ENCODE measurements around the gene C1QTNF7.

The C1QTNF7 gene

DNA sequence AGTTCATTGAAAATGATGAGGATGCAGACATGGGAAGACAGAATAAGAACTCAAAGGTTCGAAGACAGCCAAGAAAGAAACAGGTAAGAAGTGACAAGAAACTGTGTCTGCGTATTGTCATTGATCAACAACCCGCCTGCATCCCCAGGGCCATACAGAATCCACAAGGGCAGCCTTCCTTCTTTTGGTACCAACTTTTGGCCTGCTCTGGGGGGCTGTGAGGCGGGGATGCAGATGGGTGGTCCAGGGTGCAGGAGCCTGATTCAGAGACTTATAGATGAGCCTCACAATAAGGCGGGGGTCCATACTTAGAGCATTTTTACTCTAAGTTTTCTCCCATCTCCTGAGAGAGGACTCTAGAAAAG, 50.9 kb downstream of the C1QTNF7 start:
- Histone ChIP-seq H3K9me3 (ENCODE audit: low read depth, low read length) (no peaks in the 10 kb centered on the region), H3K27ac (no peak overlapping the region), H3K4me3 (no peak overlapping the region), H3K9ac (ENCODE audit: insufficient read length) (no peak overlapping the region), H3K36me3 (ENCODE audit: insufficient read depth, low read length) (no peaks in the 10 kb centered on the region)
- TF ChIP-seq EZH2 (IDR thresholded peaks at IDR 0.05), result no peak
- no peak for TF ChIP-seq POLR2AphosphoS5 (IDR thresholded peaks at IDR 0.05; ENCODE audit: borderline replicate concordance, low read depth, low read length)
- TF ChIP-seq FOXP2 (optimal IDR thresholded peaks at IDR 0.05; ENCODE audit: control extremely low read depth, extremely low read length, insufficient read depth), result no peak
- no peak for DNase-seq (ENCODE audit: low read depth, low spot score)

DNA sequence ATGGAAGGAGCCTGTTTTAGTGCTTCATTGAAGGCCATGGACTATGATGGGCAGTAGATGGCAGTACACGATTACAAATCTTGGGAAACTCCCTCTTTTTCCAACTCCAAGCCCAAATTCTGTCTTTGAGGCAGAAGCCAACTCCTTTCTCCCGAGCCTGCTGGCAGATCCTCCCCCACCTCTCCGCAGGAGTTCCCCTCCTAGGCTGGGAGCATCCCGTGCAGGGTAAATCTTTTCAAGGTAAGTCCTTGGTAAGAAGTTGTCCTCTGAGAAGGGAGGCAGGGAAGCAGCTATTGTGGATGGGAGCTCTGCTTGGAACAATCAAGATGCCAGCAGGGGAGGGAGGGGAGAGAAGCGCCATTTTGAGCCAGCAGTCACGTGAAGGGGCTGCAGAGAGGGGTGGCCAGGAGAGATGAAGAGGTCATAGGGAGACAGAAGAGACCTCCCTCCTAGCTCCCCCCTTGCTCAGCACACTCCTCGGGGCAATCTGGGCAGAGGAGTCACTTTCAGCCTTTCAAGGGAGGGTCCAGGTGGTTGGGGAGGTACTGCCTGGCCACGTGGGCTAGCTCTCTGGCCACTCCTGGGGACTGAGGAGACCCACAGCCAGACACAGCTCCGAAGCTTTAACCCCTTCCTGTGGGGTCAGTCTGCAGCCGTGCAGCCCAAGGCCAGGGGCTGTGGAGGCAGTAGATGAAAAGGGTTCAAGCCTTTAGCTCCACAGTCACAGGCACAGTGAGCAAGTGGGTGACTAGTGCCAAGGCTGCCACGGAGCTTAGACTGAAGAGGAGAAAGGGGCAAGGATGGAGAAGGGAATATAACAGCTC, 51.5 kb downstream of the C1QTNF7 start:
- Histone ChIP-seq H3K9ac (ENCODE audit: insufficient read length) (no peak overlapping the region), H3K27ac (no peak overlapping the region), H3K4me3 (no peak overlapping the region), H3K9me3 (ENCODE audit: low read depth, low read length) (no peaks in the 10 kb centered on the region), H3K36me3 (ENCODE audit: insufficient read depth, low read length) (no peaks in the 10 kb centered on the region)
- no peak for DNase-seq (ENCODE audit: low read depth, low spot score)
- TF ChIP-seq POLR2AphosphoS5 (IDR thresholded peaks at IDR 0.05; ENCODE audit: borderline replicate concordance, low read depth, low read length), result no peak
- no peak for TF ChIP-seq EZH2 (IDR thresholded peaks at IDR 0.05)
- TF ChIP-seq FOXP2 (optimal IDR thresholded peaks at IDR 0.05; ENCODE audit: control extremely low read depth, extremely low read length, insufficient read depth), result no peak

- Histone ChIP-seq H3K27ac (no peak overlapping the region), H3K9ac (ENCODE audit: insufficient read length) (no peak overlapping the region), H3K4me3 (no peak overlapping the region), H3K9me3 (ENCODE audit: low read depth, low read length) (no peaks in the 10 kb centered on the region), H3K36me3 (ENCODE audit: insufficient read depth, low read length) (no peaks in the 10 kb centered on the region)
- TF ChIP-seq FOXP2 (optimal IDR thresholded peaks at IDR 0.05; ENCODE audit: control extremely low read depth, extremely low read length, insufficient read depth) (no peak), POLR2AphosphoS5 (IDR thresholded peaks at IDR 0.05; ENCODE audit: borderline replicate concordance, low read depth, low read length) (no peak), EZH2 (IDR thresholded peaks at IDR 0.05) (no peak)
- DNase-seq (ENCODE audit: low read depth, low spot score), result no peak
These were observed 52.0 kb downstream of the C1QTNF7 start for GRCh38 chr4:15479913-15480185.

DNA sequence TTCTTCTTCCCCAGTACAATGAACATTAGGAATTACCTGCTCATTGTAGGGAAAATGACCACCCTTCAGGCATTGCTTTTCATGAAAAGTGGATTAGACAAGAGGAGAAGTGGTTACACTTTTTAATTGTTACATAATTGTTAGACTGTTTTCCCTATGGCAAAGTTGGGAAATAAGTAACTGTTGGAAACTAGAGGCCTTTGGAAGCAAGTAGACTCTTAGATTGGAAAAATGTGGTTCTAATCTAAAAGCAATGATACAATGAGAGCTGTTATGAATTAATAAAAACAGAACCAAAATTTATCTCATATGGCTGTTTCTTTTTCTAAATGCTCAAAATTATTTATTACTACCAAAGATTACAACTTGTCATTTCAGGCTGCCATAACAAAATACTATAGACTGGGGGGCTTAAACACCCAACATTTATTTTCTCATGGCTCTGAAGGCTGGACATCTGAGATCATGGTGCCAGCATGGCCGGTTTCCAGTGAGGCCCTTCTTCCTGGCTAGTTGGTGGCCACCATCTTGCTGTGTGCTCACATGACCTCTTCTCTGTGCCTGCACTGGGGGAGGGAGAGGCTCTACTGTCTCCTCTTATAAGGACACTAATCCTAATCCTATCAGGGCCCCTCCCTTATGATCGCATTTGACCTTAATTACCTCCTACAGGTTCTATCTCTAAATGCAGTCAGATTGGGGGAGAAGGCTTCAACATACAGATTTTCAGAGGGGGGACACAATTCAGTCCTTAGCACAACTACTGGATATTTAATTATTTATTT, 54.3 kb downstream of the C1QTNF7 start:
- H3K36me3 ChIP-seq (ENCODE audit: insufficient read depth, low read length), result no peaks in the 10 kb centered on the region
- no peak overlapping the region for H3K27ac ChIP-seq
- no peak for DNase-seq (ENCODE audit: low read depth, low spot score)
- no peak overlapping the region for H3K4me3 ChIP-seq
- H3K9me3 ChIP-seq (ENCODE audit: low read depth, low read length), result no peaks in the 10 kb centered on the region
- no peak overlapping the region for H3K9ac ChIP-seq (ENCODE audit: insufficient read length)
- TF ChIP-seq POLR2AphosphoS5 (IDR thresholded peaks at IDR 0.05; ENCODE audit: borderline replicate concordance, low read depth, low read length), result no peak
- TF ChIP-seq EZH2 (IDR thresholded peaks at IDR 0.05), result no peak
- TF ChIP-seq FOXP2 (optimal IDR thresholded peaks at IDR 0.05; ENCODE audit: control extremely low read depth, extremely low read length, insufficient read depth), result no peak

GRCh38 chr4:15482842-15483241, 55.0 kb downstream of the C1QTNF7 start:
- H3K36me3 ChIP-seq (ENCODE audit: insufficient read depth, low read length), result no peaks in the 10 kb centered on the region
- no peaks in the 10 kb centered on the region for H3K9me3 ChIP-seq (ENCODE audit: low read depth, low read length)
- no peak overlapping the region for H3K4me3 ChIP-seq
- DNase-seq (ENCODE audit: low read depth, low spot score), result no peak
- H3K9ac ChIP-seq (ENCODE audit: insufficient read length), result no peak overlapping the region
- no peak overlapping the region for H3K27ac ChIP-seq
- TF ChIP-seq POLR2AphosphoS5 (IDR thresholded peaks at IDR 0.05; ENCODE audit: borderline replicate concordance, low read depth, low read length) (no peak), EZH2 (IDR thresholded peaks at IDR 0.05) (no peak), FOXP2 (optimal IDR thresholded peaks at IDR 0.05; ENCODE audit: control extremely low read depth, extremely low read length, insufficient read depth) (no peak)

DNA sequence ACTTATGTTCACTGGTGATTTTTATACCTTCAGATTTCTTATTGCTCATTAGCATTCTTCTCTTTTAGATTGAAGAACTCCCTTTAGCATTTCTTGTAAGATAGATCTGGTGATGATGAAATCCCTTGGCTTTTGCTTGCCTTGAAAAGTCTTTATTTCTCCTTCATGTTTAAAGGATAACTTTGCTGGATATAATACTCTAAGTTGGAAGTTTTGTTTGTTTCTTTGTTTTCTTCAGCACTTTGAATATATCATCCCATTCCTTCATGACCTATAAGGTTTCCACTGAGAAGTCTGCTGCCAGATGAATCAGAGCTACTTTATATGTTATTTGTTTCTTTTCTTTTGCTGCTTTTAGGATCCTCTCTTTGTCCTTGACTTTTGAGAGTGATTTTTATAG, 60.3 kb downstream of the C1QTNF7 start:
- Histone ChIP-seq H3K4me3 (no peak overlapping the region), H3K9ac (ENCODE audit: insufficient read length) (no peak overlapping the region), H3K9me3 (ENCODE audit: low read depth, low read length) (no peaks in the 10 kb centered on the region), H3K27ac (no peak overlapping the region), H3K36me3 (ENCODE audit: insufficient read depth, low read length) (no peaks in the 10 kb centered on the region)
- TF ChIP-seq EZH2 (IDR thresholded peaks at IDR 0.05) (no peak), POLR2AphosphoS5 (IDR thresholded peaks at IDR 0.05; ENCODE audit: borderline replicate concordance, low read depth, low read length) (no peak), FOXP2 (optimal IDR thresholded peaks at IDR 0.05; ENCODE audit: control extremely low read depth, extremely low read length, insufficient read depth) (no peak)
- no peak for DNase-seq (ENCODE audit: low read depth, low spot score)

- Histone ChIP-seq H3K9ac (ENCODE audit: insufficient read length) (no peak overlapping the region), H3K27ac (no peak overlapping the region), H3K4me3 (no peak overlapping the region), H3K36me3 (ENCODE audit: insufficient read depth, low read length) (no peaks in the 10 kb centered on the region), H3K9me3 (ENCODE audit: low read depth, low read length) (no peaks in the 10 kb centered on the region)
- TF ChIP-seq EZH2 (IDR thresholded peaks at IDR 0.05), result no peak
- DNase-seq (ENCODE audit: low read depth, low spot score), result no peak
These were observed 61.0 kb downstream of the C1QTNF7 start for GRCh38 chr4:15488658-15489470.

DNA sequence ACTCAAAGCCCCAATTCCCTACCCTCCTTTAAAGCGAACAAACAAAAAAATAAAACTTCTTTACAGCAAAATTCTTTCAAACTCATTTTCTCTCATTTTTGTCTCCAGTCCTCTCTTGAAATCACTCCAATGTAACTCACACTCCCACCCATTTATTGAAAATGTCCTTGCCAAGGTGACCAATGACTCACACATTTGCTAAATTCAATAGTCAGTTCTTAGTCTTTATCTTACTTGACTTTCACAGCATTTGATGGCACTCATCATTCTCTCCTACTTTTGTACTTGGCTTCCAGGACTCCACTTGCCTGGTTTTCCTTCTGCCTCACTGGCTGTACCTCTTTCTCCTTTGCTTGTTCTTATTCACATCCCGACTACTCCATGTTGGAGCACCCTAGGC, 61.7 kb downstream of the C1QTNF7 start:
- H3K9me3 ChIP-seq (ENCODE audit: low read depth, low read length), result no peaks in the 10 kb centered on the region
- no peaks in the 10 kb centered on the region for H3K36me3 ChIP-seq (ENCODE audit: insufficient read depth, low read length)
- no peak overlapping the region for H3K9ac ChIP-seq (ENCODE audit: insufficient read length)
- DNase-seq (ENCODE audit: low read depth, low spot score), result no peak
- no peak for TF ChIP-seq EZH2 (IDR thresholded peaks at IDR 0.05)
- no peak for TF ChIP-seq POLR2AphosphoS5 (IDR thresholded peaks at IDR 0.05; ENCODE audit: borderline replicate concordance, low read depth, low read length)
- no peak for TF ChIP-seq FOXP2 (optimal IDR thresholded peaks at IDR 0.05; ENCODE audit: control extremely low read depth, extremely low read length, insufficient read depth)
- H3K27ac ChIP-seq, result no peak overlapping the region
- no peak overlapping the region for H3K4me3 ChIP-seq
